Kidney epithelial cell (primary cell): Measurements from ENCODE around the gene SLC6A11. TPM values are rescaled to one million over a fixed set of nuclear protein-coding genes. Genes with fewer than 3 reads are reported as not detected.

Experiments
- DNase-seq: peaks from one replicate; pipeline ENCODE4 v3.0.0-alpha.2; 2010; ENCODE audit warnings: low read depth
- H3K27me3 ChIP-seq: 2 replicates; pipeline ENCODE4 v1.6.0; 2011; ENCODE audit warnings: low read length; ENCODE audit not compliant: control insufficient read depth, insufficient read depth
- H3K36me3 ChIP-seq: 2 replicates; pipeline ENCODE4 v1.5.1; 2011; ENCODE audit warnings: low read length; ENCODE audit not compliant: control insufficient read depth, insufficient read depth
- H3K4me3 ChIP-seq: 2 replicates; pipeline ENCODE4 v1.5.1; 2011; ENCODE audit warnings: low read depth, mild to moderate bottlenecking, control low read depth, low read length
- total RNA-seq: library from RNA; depleted of rRNA; stranded (reverse); fragments of >200 nt; gene quantifications from 2 replicates; pipeline ENCODE4 v1.2.3, GENCODE V29; 2015
- TF ChIP-seq, protein P1 (sequence below): IDR thresholded peaks from 2 replicates; pipeline ENCODE4 v1.5.1; 2011; ENCODE audit warnings: mild to moderate bottlenecking, moderate library complexity, low read length, control low read depth, inconsistent platforms; ENCODE audit not compliant: insufficient read depth, poor library complexity, severe bottlenecking

Gene SLC6A11
- total RNA-seq, 1 donor from 2014 or later, result 0.04 TPM

GRCh38 chr3:10933805-10934481 is 117.9 kb downstream of the SLC6A11 start:
- Histone ChIP-seq H3K27me3 (no peaks in the 10 kb centered on the region), H3K36me3 (no peaks in the 10 kb centered on the region), H3K4me3 (no peak overlapping the region)
- TF ChIP-seq, protein P1, sequence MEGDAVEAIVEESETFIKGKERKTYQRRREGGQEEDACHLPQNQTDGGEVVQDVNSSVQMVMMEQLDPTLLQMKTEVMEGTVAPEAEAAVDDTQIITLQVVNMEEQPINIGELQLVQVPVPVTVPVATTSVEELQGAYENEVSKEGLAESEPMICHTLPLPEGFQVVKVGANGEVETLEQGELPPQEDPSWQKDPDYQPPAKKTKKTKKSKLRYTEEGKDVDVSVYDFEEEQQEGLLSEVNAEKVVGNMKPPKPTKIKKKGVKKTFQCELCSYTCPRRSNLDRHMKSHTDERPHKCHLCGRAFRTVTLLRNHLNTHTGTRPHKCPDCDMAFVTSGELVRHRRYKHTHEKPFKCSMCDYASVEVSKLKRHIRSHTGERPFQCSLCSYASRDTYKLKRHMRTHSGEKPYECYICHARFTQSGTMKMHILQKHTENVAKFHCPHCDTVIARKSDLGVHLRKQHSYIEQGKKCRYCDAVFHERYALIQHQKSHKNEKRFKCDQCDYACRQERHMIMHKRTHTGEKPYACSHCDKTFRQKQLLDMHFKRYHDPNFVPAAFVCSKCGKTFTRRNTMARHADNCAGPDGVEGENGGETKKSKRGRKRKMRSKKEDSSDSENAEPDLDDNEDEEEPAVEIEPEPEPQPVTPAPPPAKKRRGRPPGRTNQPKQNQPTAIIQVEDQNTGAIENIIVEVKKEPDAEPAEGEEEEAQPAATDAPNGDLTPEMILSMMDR, result no peak
- no peak for DNase-seq

DNA sequence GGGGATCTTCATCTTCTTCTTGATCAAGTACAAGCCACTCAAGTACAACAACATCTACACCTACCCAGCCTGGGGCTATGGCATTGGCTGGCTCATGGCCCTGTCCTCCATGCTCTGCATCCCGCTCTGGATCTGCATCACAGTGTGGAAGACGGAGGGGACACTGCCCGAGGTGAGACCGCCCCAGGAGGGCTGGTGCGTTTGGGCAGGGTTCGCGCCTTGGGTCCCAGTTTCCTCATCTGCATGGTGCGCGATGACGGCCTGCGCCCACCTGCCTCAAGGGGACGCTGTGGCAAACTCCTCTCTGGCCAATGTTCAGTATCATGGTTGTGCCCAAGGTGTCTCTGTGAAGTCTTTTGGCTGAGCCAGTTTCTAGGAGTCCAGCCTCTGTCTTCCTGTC is 119.0 kb downstream of the SLC6A11 start:
- Histone ChIP-seq H3K27me3 (no peaks in the 10 kb centered on the region), H3K4me3 (no peak overlapping the region), H3K36me3 (no peaks in the 10 kb centered on the region)
- no peak for DNase-seq
- TF ChIP-seq, protein P1, result no peak

GRCh38 chr3:10935846-10936631 is 120.0 kb downstream of the SLC6A11 start:
- no peak for DNase-seq
- Histone ChIP-seq H3K36me3 (no peaks in the 10 kb centered on the region), H3K27me3 (no peaks in the 10 kb centered on the region), H3K4me3 (no peak overlapping the region)
- TF ChIP-seq, protein P1, result no peak

- Histone ChIP-seq H3K4me3 (no peak overlapping the region), H3K36me3 (no peaks in the 10 kb centered on the region), H3K27me3 (no peaks in the 10 kb centered on the region)
- no peak for DNase-seq
- TF ChIP-seq, protein P1, result no peak
Measured at GRCh38 chr3:10936686-10937085, 120.7 kb downstream of the SLC6A11 start.

DNA sequence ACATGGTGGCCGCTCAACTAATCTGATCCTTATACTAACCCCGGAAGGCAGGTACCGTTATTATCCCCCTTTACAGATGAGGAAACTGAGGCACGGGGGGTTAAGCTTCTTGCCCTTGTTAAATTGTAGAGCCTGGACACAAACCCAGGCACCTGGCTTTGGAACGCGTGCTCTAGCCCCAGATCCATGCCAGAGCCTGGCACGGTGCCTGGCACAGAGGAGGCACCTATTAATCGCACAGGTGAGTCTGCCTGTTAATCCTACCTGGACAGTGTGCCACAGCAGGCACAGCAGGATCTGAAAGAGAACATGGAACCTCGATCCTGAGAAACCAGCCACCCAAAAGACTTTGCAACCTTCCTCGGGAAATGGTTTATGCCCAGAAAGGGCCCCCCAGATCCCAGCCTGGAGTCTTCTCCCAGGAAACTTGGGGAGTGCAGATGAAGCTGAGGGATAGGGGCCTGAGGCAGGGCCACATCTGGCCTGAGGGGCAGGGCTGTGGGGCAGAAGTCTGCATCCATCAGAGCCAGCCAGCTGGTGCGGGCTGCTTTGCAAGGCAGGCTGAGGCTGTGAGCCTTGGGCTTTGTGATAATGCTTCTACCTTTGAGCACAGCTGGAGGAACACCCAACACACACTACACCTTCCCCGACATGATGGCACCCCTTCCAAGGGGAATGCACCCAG is 121.3 kb downstream of the SLC6A11 start:
- DNase-seq, result no peak
- TF ChIP-seq, protein P1, result no peak
- Histone ChIP-seq H3K27me3 (no peaks in the 10 kb centered on the region), H3K36me3 (no peaks in the 10 kb centered on the region), H3K4me3 (no peak overlapping the region)
